A673 (cell line): ENCODE results near the gene GADD45A. TPM values are rescaled to one million over a fixed set of nuclear protein-coding genes. Genes with fewer than 3 reads are reported as not detected.

ENCODE experiments used
- BruUV-seq: library from RNA; stranded (reverse); fragments of 400-500 nt; replicated peaks from 2 replicates; lab custom pipeline; 2021; lab: Mats Ljungman, UMichigan
- CTCF ChIA-PET: fragments of 300-600 bp; sonication (Branson Sonifier 250); formaldehyde crosslinking; loops from one replicate; lab custom pipeline; 2022; ENCODE audit warnings: antibody characterized with exemption; lab: Charles Lee
- POLR2A ChIA-PET: fragments of 300-600 bp; sonication (Branson Sonifier 250); formaldehyde crosslinking; loops from one replicate; lab custom pipeline; 2022; ENCODE audit warnings: antibody characterized with exemption; ENCODE audit not compliant: low non-redundant PET; lab: Charles Lee
- DNase-seq: peaks from one replicate; pipeline ENCODE4 v3.0.0-alpha.2; 2015; ENCODE audit warnings: low spot score
- H3K27ac ChIP-seq: fragments of 200-600 bp; sonication (generic); 2 replicates; pipeline ENCODE4 v1.5.1; 2016; ENCODE audit warnings: mixed run types, low read depth, mild to moderate bottlenecking, mixed read lengths, antibody characterized with exemption, low read length; ENCODE audit not compliant: poor library complexity, severe bottlenecking
- H3K27me3 ChIP-seq: fragments of 200-600 bp; sonication (generic); replicated peaks from 2 replicates; pipeline ENCODE4 v1.6.1; 2017; ENCODE audit warnings: mixed run types, low read depth, mild to moderate bottlenecking, mixed read lengths, antibody characterized with exemption, low read length; ENCODE audit not compliant: insufficient read depth, poor library complexity
- H3K36me3 ChIP-seq: fragments of 200-600 bp; sonication (generic); 2 replicates; pipeline ENCODE4 v1.6.1; 2016; ENCODE audit warnings: mixed run types, mild to moderate bottlenecking, mixed read lengths, antibody characterized with exemption, low read length; ENCODE audit not compliant: insufficient read depth, poor library complexity, severe bottlenecking
- H3K4me1 ChIP-seq: fragments of 200-600 bp; sonication (generic); 2 replicates; pipeline ENCODE4 v1.6.1; 2017; ENCODE audit warnings: mixed run types, mild to moderate bottlenecking, mixed read lengths, antibody characterized with exemption, low read length; ENCODE audit not compliant: insufficient read depth, poor library complexity, severe bottlenecking
- H3K4me3 ChIP-seq: fragments of 200-600 bp; sonication (generic); 2 replicates; pipeline ENCODE4 v1.5.1; 2016; ENCODE audit warnings: low read depth, mixed run types, mild to moderate bottlenecking, mixed read lengths, low read length; ENCODE audit not compliant: poor library complexity, severe bottlenecking
- H3K9me3 ChIP-seq: fragments of 200-600 bp; sonication (generic); 2 replicates; pipeline ENCODE4 v1.6.1; 2016; ENCODE audit warnings: mixed run types, low read depth, mild to moderate bottlenecking, mixed read lengths, antibody characterized with exemption, low read length; ENCODE audit not compliant: poor library complexity, severe bottlenecking
- CTCF ChIP-seq: fragments of 300-800, 200-600 bp; sonication (generic); conservative IDR thresholded peaks from 2 replicates; pipeline ENCODE4 v1.5.1; 2017; ENCODE audit warnings: low read depth, mild to moderate bottlenecking, antibody characterized with exemption, low read length, moderate library complexity, mixed read lengths
- EZH2 ChIP-seq: fragments of 200-600 bp; sonication (generic); IDR thresholded peaks from 2 replicates; pipeline ENCODE4 v1.6.1; 2017; ENCODE audit warnings: borderline replicate concordance, low read depth, mild to moderate bottlenecking, mixed read lengths, antibody characterized with exemption, low read length; ENCODE audit not compliant: poor library complexity, severe bottlenecking
- intact Hi-C: fragments of 100-400 bp; cut with micrococcal nuclease; formaldehyde crosslinking; loops from one replicate; pipeline ENCODE4 v1.10.0; 2022; ENCODE audit not compliant: unreplicated experiment
- total RNA-seq: library from RNA; stranded (reverse); gene quantifications from 2 replicates; pipeline ENCODE4 v1.2.3, GENCODE V29; 2021

GADD45A gene
- total RNA-seq, 1 experiment from 2014 or later = 39.7 TPM

- ChIA-PET POLR2A (no interaction called here), CTCF (no interaction called here)
- TF ChIP-seq CTCF (no peak), EZH2 (no peak)
- BruUV-seq = no TSS peak
- intact Hi-C loops = no loop called here
- Histone ChIP-seq H3K4me3 (no peak overlapping the region), H3K27ac (no peak overlapping the region), H3K9me3 (no peaks in the 10 kb centered on the region), H3K27me3 (no peaks in the 10 kb centered on the region), H3K4me1 (peaks cover 15% of the 10 kb centered on the region), H3K36me3 (no peaks in the 10 kb centered on the region)
- DNase-seq = no peak
These were observed 7.1 kb upstream of the GADD45A start for GRCh38 chr1:67677930-67678329.

- no peaks in the 10 kb centered on the region for H3K9me3 ChIP-seq
- H3K27me3 ChIP-seq = no peaks in the 10 kb centered on the region
- no peak for DNase-seq
- H3K4me1 ChIP-seq = peaks cover 18% of the 10 kb centered on the region
- TF ChIP-seq EZH2 (no peak), CTCF (no peak)
- intact Hi-C loops = loop anchor here (10.0 kb wide), 1 partner anchor 155 kb away; the partner anchor contains the start of gene GNG12
- no TSS peak for BruUV-seq
- no peak overlapping the region for H3K4me3 ChIP-seq
- ChIA-PET POLR2A (no interaction called here), CTCF (no interaction called here)
- no peaks in the 10 kb centered on the region for H3K36me3 ChIP-seq
- H3K27ac ChIP-seq = no peak overlapping the region
These were observed 5.3 kb upstream of the GADD45A start for GRCh38 chr1:67679691-67680090.

GRCh38 chr1:67680486-67680885 is 4.5 kb upstream of the GADD45A start:
- Histone ChIP-seq H3K9me3 (no peaks in the 10 kb centered on the region), H3K4me3 (no peak overlapping the region), H3K4me1 (peaks cover 12% of the 10 kb centered on the region), H3K27ac (no peak overlapping the region), H3K36me3 (no peaks in the 10 kb centered on the region), H3K27me3 (no peaks in the 10 kb centered on the region)
- no peak for DNase-seq
- POLR2A ChIA-PET = no interaction called here
- CTCF ChIA-PET = no interaction called here
- intact Hi-C loops = loop anchor here (10.0 kb wide), 1 partner anchor 154 kb away; the partner anchor contains the start of gene GNG12
- TF ChIP-seq CTCF = no peak
- no peak for TF ChIP-seq EZH2
- no TSS peak for BruUV-seq
